ENCODE measurements around the gene CCKAR. TPM values are rescaled to one million over a fixed set of nuclear protein-coding genes. Genes with fewer than 3 reads are reported as not detected.

The CCKAR gene
- total RNA-seq, 1 experiment from 2014 or later = not detected

DNA sequence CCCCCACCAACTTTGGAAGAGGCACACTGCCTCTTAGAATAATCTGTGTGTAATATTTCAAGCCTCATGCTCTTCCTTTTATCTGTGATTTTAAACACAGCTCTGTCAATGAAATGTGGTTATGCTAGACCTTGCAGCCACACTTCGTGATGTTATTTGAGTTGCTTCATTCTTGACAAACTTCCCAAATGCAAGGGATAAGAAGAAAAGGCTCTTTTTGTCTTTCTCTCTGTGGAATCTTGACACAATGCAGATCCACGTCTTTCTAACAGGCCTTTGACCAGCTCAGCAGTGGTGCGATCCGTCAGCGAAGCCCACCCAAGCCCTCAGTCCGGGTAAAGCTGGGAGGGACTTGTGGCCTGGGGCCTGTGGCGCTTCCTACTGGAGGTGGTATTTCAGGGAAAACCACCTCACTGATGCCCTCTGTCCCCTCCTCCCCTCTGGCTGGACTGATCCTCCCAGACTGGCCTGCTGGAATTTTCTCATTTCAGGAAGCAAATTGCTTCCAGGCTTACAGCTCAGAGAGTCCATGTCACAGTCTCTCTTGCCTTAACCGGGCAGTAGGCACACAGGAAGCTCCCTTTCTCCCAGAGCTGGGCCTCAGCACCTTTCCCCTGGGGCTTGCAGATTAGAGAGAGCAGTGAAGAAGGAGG is 19.5 kb upstream of the CCKAR start:
- CTCF ChIA-PET = interaction anchor here (0.7 kb wide), 1 partner anchor 395 kb away, joined by 3 read pairs; no protein-coding TSS in a partner anchor
- no peaks in the 10 kb centered on the region for H3K4me1 Mint-ChIP-seq
- POLR2A ChIA-PET = no interaction called here
- H3K27me3 Mint-ChIP-seq (ENCODE audit: low read depth) = no peaks in the 10 kb centered on the region
- ATAC-seq = no peak; the same call in 1 of the 2 replicates
- no peaks in the 10 kb centered on the region for H3K36me3 Mint-ChIP-seq
- TF ChIP-seq ZNF317 (CRISPR knock-in tag; IDR thresholded peaks at IDR 0.05; ENCODE audit: borderline replicate concordance, low read depth) (no peak), GTF2I (CRISPR knock-in tag; conservative IDR thresholded peaks at IDR 0.05) (no peak), NFE2L1 (CRISPR knock-in tag; IDR thresholded peaks at IDR 0.05) (no peak)
- TF ChIP-seq, protein P1, sequence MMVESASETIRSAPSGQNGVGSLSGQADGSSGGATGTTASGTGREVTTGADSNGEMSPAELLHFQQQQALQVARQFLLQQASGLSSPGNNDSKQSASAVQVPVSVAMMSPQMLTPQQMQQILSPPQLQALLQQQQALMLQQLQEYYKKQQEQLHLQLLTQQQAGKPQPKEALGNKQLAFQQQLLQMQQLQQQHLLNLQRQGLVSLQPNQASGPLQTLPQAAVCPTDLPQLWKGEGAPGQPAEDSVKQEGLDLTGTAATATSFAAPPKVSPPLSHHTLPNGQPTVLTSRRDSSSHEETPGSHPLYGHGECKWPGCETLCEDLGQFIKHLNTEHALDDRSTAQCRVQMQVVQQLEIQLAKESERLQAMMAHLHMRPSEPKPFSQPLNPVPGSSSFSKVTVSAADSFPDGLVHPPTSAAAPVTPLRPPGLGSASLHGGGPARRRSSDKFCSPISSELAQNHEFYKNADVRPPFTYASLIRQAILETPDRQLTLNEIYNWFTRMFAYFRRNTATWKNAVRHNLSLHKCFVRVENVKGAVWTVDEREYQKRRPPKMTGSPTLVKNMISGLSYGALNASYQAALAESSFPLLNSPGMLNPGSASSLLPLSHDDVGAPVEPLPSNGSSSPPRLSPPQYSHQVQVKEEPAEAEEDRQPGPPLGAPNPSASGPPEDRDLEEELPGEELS (CRISPR knock-in tag; IDR thresholded peaks at IDR 0.05) = no peak
- TF ChIP-seq, protein P2, sequence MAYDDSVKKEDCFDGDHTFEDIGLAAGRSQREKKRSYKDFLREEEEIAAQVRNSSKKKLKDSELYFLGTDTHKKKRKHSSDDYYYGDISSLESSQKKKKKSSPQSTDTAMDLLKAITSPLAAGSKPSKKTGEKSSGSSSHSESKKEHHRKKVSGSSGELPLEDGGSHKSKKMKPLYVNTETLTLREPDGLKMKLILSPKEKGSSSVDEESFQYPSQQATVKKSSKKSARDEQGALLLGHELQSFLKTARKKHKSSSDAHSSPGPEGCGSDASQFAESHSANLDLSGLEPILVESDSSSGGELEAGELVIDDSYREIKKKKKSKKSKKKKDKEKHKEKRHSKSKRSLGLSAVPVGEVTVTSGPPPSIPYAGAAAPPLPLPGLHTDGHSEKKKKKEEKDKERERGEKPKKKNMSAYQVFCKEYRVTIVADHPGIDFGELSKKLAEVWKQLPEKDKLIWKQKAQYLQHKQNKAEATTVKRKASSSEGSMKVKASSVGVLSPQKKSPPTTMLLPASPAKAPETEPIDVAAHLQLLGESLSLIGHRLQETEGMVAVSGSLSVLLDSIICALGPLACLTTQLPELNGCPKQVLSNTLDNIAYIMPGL (CRISPR knock-in tag; IDR thresholded peaks at IDR 0.05) = no peak
- TF ChIP-seq, protein P3, sequence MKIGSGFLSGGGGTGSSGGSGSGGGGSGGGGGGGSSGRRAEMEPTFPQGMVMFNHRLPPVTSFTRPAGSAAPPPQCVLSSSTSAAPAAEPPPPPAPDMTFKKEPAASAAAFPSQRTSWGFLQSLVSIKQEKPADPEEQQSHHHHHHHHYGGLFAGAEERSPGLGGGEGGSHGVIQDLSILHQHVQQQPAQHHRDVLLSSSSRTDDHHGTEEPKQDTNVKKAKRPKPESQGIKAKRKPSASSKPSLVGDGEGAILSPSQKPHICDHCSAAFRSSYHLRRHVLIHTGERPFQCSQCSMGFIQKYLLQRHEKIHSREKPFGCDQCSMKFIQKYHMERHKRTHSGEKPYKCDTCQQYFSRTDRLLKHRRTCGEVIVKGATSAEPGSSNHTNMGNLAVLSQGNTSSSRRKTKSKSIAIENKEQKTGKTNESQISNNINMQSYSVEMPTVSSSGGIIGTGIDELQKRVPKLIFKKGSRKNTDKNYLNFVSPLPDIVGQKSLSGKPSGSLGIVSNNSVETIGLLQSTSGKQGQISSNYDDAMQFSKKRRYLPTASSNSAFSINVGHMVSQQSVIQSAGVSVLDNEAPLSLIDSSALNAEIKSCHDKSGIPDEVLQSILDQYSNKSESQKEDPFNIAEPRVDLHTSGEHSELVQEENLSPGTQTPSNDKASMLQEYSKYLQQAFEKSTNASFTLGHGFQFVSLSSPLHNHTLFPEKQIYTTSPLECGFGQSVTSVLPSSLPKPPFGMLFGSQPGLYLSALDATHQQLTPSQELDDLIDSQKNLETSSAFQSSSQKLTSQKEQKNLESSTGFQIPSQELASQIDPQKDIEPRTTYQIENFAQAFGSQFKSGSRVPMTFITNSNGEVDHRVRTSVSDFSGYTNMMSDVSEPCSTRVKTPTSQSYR (CRISPR knock-in tag; IDR thresholded peaks at IDR 0.05) = no peak
- DNase-seq (ENCODE audit: low spot score) = no peak
- H3K4me3 Mint-ChIP-seq = no peak overlapping the region
- H3K9me3 Mint-ChIP-seq = peaks cover 8% of the 10 kb centered on the region
- H3K27ac Mint-ChIP-seq = no peak overlapping the region

DNA sequence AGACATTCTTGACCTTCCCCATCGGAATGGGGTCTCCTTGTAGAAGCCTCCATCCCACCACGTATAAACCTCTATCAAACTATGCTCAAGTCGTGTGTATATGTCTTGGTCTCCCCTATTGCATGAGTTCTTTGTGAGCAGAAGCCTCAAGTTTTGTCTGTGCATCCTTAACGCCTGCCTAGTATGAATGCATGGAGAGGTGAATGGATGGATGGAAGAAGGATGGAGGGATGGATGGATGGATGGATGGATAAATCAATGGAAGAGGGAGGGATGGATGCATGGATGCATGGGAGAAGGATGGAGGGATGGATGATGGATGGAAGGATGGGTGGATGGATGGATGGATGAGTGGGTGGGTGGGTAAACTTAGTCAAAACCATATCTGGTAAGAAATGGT is 17.0 kb upstream of the CCKAR start:
- CTCF ChIA-PET = interaction anchor here (1.1 kb wide), 1 partner anchor 177 kb away, joined by 3 read pairs; no protein-coding TSS in a partner anchor
- H3K4me1 Mint-ChIP-seq = no peaks in the 10 kb centered on the region

More for the DNA sequence above, 17.0 kb upstream of the CCKAR start:
- Mint-ChIP-seq H3K4me3 (no peak overlapping the region), H3K9me3 (peaks cover 8% of the 10 kb centered on the region), H3K27me3 (ENCODE audit: low read depth) (no peaks in the 10 kb centered on the region), H3K36me3 (no peaks in the 10 kb centered on the region), H3K27ac (no peak overlapping the region)
- ATAC-seq (no peak), DNase-seq (ENCODE audit: low spot score) (no peak)
- TF ChIP-seq, protein P4, sequence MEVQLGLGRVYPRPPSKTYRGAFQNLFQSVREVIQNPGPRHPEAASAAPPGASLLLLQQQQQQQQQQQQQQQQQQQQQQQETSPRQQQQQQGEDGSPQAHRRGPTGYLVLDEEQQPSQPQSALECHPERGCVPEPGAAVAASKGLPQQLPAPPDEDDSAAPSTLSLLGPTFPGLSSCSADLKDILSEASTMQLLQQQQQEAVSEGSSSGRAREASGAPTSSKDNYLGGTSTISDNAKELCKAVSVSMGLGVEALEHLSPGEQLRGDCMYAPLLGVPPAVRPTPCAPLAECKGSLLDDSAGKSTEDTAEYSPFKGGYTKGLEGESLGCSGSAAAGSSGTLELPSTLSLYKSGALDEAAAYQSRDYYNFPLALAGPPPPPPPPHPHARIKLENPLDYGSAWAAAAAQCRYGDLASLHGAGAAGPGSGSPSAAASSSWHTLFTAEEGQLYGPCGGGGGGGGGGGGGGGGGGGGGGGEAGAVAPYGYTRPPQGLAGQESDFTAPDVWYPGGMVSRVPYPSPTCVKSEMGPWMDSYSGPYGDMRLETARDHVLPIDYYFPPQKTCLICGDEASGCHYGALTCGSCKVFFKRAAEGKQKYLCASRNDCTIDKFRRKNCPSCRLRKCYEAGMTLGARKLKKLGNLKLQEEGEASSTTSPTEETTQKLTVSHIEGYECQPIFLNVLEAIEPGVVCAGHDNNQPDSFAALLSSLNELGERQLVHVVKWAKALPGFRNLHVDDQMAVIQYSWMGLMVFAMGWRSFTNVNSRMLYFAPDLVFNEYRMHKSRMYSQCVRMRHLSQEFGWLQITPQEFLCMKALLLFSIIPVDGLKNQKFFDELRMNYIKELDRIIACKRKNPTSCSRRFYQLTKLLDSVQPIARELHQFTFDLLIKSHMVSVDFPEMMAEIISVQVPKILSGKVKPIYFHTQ (CRISPR knock-in tag; IDR thresholded peaks at IDR 0.05) = no peak
- TF ChIP-seq ATF1 (CRISPR knock-in tag; IDR thresholded peaks at IDR 0.05) (no peak), ZNF396 (CRISPR knock-in tag; IDR thresholded peaks at IDR 0.05; ENCODE audit: borderline replicate concordance) (no peak), CREB1 (CRISPR knock-in tag; IDR thresholded peaks at IDR 0.05) (no peak), ZNF317 (CRISPR knock-in tag; IDR thresholded peaks at IDR 0.05; ENCODE audit: borderline replicate concordance, low read depth) (no peak), NR2C2 (CRISPR knock-in tag; IDR thresholded peaks at IDR 0.05) (no peak), NR1H2 (CRISPR knock-in tag; IDR thresholded peaks at IDR 0.05) (no peak), ZNF232 (CRISPR knock-in tag; IDR thresholded peaks at IDR 0.05) (no peak)
- TF ChIP-seq, protein P5, sequence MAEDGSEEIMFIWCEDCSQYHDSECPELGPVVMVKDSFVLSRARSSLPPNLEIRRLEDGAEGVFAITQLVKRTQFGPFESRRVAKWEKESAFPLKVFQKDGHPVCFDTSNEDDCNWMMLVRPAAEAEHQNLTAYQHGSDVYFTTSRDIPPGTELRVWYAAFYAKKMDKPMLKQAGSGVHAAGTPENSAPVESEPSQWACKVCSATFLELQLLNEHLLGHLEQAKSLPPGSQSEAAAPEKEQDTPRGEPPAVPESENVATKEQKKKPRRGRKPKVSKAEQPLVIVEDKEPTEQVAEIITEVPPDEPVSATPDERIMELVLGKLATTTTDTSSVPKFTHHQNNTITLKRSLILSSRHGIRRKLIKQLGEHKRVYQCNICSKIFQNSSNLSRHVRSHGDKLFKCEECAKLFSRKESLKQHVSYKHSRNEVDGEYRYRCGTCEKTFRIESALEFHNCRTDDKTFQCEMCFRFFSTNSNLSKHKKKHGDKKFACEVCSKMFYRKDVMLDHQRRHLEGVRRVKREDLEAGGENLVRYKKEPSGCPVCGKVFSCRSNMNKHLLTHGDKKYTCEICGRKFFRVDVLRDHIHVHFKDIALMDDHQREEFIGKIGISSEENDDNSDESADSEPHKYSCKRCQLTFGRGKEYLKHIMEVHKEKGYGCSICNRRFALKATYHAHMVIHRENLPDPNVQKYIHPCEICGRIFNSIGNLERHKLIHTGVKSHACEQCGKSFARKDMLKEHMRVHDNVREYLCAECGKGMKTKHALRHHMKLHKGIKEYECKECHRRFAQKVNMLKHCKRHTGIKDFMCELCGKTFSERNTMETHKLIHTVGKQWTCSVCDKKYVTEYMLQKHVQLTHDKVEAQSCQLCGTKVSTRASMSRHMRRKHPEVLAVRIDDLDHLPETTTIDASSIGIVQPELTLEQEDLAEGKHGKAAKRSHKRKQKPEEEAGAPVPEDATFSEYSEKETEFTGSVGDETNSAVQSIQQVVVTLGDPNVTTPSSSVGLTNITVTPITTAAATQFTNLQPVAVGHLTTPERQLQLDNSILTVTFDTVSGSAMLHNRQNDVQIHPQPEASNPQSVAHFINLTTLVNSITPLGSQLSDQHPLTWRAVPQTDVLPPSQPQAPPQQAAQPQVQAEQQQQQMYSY (CRISPR knock-in tag; IDR thresholded peaks at IDR 0.05) = no peak
- TF ChIP-seq, protein P6, sequence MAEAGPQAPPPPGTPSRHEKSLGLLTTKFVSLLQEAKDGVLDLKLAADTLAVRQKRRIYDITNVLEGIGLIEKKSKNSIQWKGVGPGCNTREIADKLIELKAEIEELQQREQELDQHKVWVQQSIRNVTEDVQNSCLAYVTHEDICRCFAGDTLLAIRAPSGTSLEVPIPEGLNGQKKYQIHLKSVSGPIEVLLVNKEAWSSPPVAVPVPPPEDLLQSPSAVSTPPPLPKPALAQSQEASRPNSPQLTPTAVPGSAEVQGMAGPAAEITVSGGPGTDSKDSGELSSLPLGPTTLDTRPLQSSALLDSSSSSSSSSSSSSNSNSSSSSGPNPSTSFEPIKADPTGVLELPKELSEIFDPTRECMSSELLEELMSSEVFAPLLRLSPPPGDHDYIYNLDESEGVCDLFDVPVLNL (CRISPR knock-in tag; IDR thresholded peaks at IDR 0.05; ENCODE audit: borderline replicate concordance, low read depth) = no peak
- TF ChIP-seq, protein P7, sequence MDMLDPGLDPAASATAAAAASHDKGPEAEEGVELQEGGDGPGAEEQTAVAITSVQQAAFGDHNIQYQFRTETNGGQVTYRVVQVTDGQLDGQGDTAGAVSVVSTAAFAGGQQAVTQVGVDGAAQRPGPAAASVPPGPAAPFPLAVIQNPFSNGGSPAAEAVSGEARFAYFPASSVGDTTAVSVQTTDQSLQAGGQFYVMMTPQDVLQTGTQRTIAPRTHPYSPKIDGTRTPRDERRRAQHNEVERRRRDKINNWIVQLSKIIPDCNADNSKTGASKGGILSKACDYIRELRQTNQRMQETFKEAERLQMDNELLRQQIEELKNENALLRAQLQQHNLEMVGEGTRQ (CRISPR knock-in tag; IDR thresholded peaks at IDR 0.05) = no peak
- POLR2A ChIA-PET = no interaction called here
